Body of pancreas (tissue), 4 donors: ENCODE results near the gene TEX29. TPM values are rescaled to one million over a fixed set of nuclear protein-coding genes. Genes with fewer than 3 reads are reported as not detected.

Experiments
- ATAC-seq: fragments of 150-250 bp; one replicate; pipeline ENCODE4 v1.9.1; 2016
- DNase-seq, 4 donors: peaks; one replicate each; pipeline ENCODE4 v3.0.0-alpha.2; 2019
- H3K27ac ChIP-seq, 4 donors: fragments of 200-600 bp; sonication (generic); 1 replicate in 3 of 4; 2 replicates in 1 of 4; pipeline versions ENCODE4 v1.5.1 to v1.6.1; 2016 to 2019; ENCODE audit warnings: mild to moderate bottlenecking in 1 of 4, mixed read lengths in 1 of 4, moderate library complexity in 1 of 4
- H3K27me3 ChIP-seq, 2 donors: fragments of 200-600 bp; sonication (generic); one replicate each; pipeline ENCODE4 v1.6.0; 2016; ENCODE audit warnings: mild to moderate bottlenecking in 1 of 2
- H3K36me3 ChIP-seq, 2 donors: fragments of 200-600 bp; sonication (generic); replicated peaks in 1 of 2; 2 replicates each; pipeline ENCODE4 v1.5.1; 2016; ENCODE audit warnings: low read depth in 2 of 2; ENCODE audit not compliant: insufficient read depth in 1 of 2
- H3K4me1 ChIP-seq: fragments of 200-600 bp; sonication (generic); one replicate; pipeline ENCODE4 v1.6.0; 2016
- H3K4me3 ChIP-seq, 2 donors: fragments of 200-600 bp; sonication (generic); 1 replicate in 1 of 2; 2 replicates in 1 of 2; pipeline ENCODE4 v1.5.1; 2016 to 2019
- H3K9me3 ChIP-seq, 3 donors: fragments of 200-600 bp; sonication (generic); 1 replicate in 2 of 3; 2 replicates in 1 of 3; pipeline ENCODE4 v1.5.1; 2016
- CTCF ChIP-seq, 7 experiments: fragments of 450-650 bp in 4 of 7; fragments of 200-600 bp in 3 of 7; sonication (generic) in 3 of 7; IDR thresholded peaks; one replicate each; pipeline ENCODE4 v1.5.1; 2016 to 2019; ENCODE audit warnings: antibody characterized with exemption in 7 of 7
- POLR2A ChIP-seq, 3 donors: fragments of 450-650 bp; IDR thresholded peaks; one replicate each; pipeline ENCODE4 v1.6.1; 2016; ENCODE audit warnings: antibody characterized with exemption in 3 of 3, mild to moderate bottlenecking in 2 of 3
- WGBS, 2 donors: methylation state at CpG; one replicate each; pipeline ENCODE4 v1.1.5; 2017; 5-methylcytosine and 5-hydroxymethylcytosine counted together
- intact Hi-C: fragments of 100-400 bp; cut with DNase I; formaldehyde crosslinking; loops from one replicate; pipeline ENCODE4 v1.15.1; 2023
- total RNA-seq, 2 donors: library from RNA; depleted of rRNA; stranded (reverse); fragments of >200 nt; gene quantifications; one replicate each; pipeline ENCODE4 v1.1.0, GENCODE V29; 2016

TEX29 gene
- total RNA-seq, result not detected

GRCh38 chr13:111319998-111320911, at the start of gene TEX29:
Gene TEX29 (plus strand): TSS chr13:111320642. CDS start chr13:111320891, 249 bp downstream.
- no peak for ATAC-seq
- Histone ChIP-seq H3K27ac (no peak within 1 kb of the TSS), H3K4me1 (no peaks in the 10 kb centered on the region), H3K4me3 (no peak within 1 kb of the TSS), H3K27me3 (no peaks in the 10 kb centered on the region), H3K9me3 (no peaks in the 10 kb centered on the region), H3K36me3 (no peaks in the 10 kb centered on the region)
- no peak for TF ChIP-seq CTCF (IDR thresholded peaks at IDR 0.05)
- TF ChIP-seq POLR2A (IDR thresholded peaks at IDR 0.05), result no peak
- DNase-seq, result no peak
- intact Hi-C loops, result no loop called here
- WGBS, 2 donors, result 58 to 71% methylated on average over 24 to 30 of the region's 35 CpGs

GRCh38 chr13:111270765-111271698, 49.4 kb upstream of the TEX29 start:
- H3K36me3 ChIP-seq, result peaks cover 0 to 27% of the 10 kb centered on the region in 2 donors
- H3K27ac ChIP-seq, result no peak overlapping the region
- H3K4me3 ChIP-seq, result no peak overlapping the region
- TF ChIP-seq POLR2A (IDR thresholded peaks at IDR 0.05), result no peak
- no peak for TF ChIP-seq CTCF (IDR thresholded peaks at IDR 0.05)
- intact Hi-C loops, result no loop called here
- no peaks in the 10 kb centered on the region for H3K27me3 ChIP-seq
- no peaks in the 10 kb centered on the region for H3K9me3 ChIP-seq
- ATAC-seq (no peak), DNase-seq (no peak)
- WGBS, 2 donors, result 93 to 95% methylated on average over 20 of the region's 20 CpGs
- H3K4me1 ChIP-seq, result no peaks in the 10 kb centered on the region

DNA sequence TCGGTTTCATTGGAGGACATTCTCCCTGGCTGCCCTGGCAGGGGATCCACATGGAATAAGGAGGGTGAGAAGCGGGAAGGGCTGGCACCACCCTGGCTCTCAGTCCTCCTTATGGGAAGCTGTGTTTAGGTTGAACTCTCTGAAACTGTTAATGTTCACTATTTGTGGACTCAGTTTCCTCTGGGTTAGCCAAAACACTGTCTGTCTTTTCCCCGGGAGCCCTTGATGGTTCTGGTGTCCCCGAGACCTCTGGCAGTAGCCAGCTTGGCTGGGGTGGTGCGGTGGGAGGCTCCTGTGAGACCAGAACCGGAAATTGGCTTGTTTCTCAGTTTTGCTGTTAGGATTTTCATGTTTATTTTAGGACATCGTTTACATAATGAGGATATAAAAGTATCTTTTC, 48.3 kb upstream of the TEX29 start:
- 79 to 86% methylated on average over 7 of the region's 7 CpGs for WGBS, 2 donors
- Histone ChIP-seq H3K36me3 (peaks cover 0 to 32% of the 10 kb centered on the region in 2 donors), H3K27me3 (no peaks in the 10 kb centered on the region), H3K27ac (no peak overlapping the region), H3K9me3 (no peaks in the 10 kb centered on the region), H3K4me3 (no peak overlapping the region), H3K4me1 (no peaks in the 10 kb centered on the region)
- ATAC-seq (no peak), DNase-seq (no peak)
- TF ChIP-seq CTCF (IDR thresholded peaks at IDR 0.05), result no peak
- intact Hi-C loops, result no loop called here

DNA sequence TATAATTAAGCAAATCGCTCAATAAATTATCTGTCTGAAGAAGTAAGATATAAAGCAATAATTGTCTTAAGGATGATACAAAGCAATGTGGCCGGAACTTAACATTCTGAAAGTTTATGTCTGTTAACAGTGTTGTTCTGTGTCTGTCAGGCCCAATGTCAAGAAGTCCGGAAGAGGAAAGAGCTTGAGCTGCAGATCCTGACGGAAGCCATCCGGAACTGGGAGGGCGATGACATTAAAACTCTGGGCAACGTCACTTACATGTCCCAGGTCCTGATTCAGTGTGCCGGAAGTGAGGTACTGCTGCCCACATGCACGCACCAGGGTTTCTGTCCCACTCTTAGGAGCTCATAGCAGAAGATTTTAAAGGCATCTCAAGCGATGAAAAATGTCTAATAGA, 45.1 kb upstream of the TEX29 start:
- DNase-seq, result no peak
- TF ChIP-seq CTCF (IDR thresholded peaks at IDR 0.05) (no peak), POLR2A (IDR thresholded peaks at IDR 0.05) (no peak)
- H3K9me3 ChIP-seq, result no peaks in the 10 kb centered on the region
- 89 to 90% methylated on average over 10 of the region's 10 CpGs for WGBS, 2 donors
- H3K27ac ChIP-seq, result no peak overlapping the region
- intact Hi-C loops, result no loop called here
- no peak for ATAC-seq
- H3K4me3 ChIP-seq, result no peak overlapping the region
- H3K4me1 ChIP-seq, result no peaks in the 10 kb centered on the region
- H3K36me3 ChIP-seq, result peaks cover 0 to 26% of the 10 kb centered on the region in 2 donors
- no peaks in the 10 kb centered on the region for H3K27me3 ChIP-seq
